Stimulated activated CD8-positive, alpha-beta memory T cell treated with anti-CD3 and anti-CD28 coated beads, Interleukin-2, amount 100 ng/mL, for 48 hours (primary cell): ENCODE data around the gene DCLRE1C.
"Not testable (repeated sequence)": the region's sequence is repeated elsewhere in the genome, so short reads cannot be mapped to it uniquely, and the experiment has no call there.

Experiments
- DNase-seq, 2 donors: peaks; one replicate each; pipeline ENCODE4 v3.0.0-alpha.2; 2020; ENCODE audit warnings: low read depth in 2 of 2

The DCLRE1C gene

DNA sequence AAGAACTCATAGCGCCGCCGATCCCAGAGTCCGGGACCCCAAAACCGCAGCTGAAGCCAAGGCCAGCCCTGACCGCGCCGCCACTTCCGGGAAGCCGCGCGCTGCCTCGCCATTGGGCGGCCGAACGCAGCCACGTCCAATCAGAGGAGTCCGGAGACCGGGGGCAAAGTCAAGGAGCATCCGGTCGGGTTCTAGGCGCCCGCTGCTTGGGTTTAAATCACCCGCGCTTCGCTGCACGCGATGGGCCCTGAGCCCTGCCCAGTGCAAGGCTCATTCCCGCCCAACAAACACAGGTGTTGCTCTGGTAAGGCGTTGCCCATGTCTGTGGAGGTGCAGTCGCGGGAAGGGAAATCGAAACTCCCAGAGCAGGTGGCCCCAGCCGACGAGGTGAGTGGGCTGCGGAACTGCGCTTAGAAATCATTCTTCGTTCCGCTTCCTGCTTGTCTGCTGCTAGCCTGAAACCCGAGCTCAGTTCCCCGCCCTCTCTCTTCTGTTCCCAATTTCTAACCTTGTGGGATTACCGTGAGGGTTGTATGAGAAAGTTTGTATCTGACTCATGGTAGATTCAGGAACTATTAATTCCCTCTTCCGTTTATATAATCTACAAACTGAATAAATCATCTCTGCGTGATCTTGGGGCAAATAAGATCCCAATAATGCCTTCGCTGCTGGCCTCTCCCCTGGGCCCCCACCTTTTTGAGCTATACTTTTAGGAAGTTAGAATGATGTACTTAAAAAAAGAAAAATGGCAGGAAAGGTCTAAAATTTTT, at the start of gene DCLRE1C:
Gene DCLRE1C, minus strand, starts transcription at position 96 of the 770 bp plus-strand sequence. Its CDS starts 86 bp downstream, at position 10.
- peak; percentile 82 to 84 for DNase-seq

DNA sequence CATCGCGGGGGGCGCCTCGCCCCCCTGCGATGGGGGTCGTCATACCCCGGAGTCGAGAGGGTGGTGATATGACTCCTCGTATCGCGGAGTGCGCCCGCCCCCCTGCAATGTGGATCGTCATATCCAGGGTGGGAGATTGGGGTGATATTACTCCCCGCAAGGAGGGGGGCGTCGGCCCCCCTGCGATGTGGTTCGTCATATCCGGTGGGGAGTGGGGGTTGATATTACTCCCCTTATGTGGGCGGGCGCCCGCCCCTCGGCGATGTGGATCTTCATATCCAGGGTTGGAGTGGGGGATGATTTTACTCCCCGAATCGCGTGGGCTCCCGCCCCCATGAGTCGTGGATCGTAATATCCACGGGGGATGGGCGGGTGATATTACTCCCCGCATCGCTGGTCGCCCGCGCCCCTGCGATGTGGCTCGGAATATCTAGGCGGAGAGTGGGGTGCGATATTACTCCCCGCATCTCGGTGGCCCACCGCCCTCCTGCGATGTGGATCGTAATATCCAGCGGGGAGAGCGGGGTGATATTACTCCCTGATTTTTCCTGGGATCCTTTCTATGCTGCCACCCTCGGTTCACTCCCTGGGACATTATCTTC, 42.2 kb upstream of the DCLRE1C start:
- DNase-seq = no peak

DNA sequence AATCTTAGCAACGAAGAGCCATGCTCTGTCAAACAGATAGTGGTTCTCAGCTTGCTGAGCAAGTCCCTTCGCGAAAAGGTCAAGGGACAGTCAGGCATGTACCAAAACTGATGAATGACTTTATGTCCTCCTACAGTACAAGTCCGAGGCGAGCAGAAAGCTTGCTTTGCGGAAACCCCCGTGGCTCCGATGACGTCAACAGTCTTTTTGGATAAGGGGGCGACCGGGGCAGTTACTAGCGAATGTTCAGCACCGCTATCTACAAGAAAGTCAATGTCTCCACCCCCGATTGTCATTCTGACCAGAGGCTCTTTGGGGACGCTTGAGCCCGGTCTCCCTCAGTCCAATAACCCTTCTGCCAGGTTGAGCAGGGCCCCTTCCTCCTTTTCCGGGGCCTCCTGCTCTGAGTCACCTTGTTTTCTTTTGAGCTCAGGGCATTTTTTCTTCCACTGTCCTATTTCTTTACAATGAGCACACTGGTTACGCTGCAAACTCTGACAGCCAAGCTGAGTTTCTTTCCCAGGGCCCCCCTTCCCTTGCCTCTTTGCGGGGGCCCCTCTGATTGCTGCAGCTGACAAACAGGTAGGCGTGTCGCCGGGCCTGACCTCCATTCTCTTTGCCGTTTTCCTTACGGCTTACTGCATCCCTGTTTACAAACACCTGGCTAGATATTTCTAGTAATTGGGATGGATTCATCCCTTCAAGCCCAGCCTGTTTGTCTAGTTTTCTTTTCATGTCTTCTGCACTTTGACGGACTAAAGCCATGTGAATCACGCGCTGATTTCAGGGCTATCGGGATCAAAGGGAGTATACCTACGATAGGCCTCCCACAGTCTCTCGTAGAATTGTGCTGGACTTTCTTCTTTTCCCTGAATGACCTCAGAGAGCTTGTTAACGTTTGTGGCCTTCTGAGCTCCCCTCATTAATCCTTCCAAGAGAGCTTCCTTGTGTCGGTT, 39.9 kb upstream of the DCLRE1C start:
- not testable (repeated sequence) for DNase-seq

DNA sequence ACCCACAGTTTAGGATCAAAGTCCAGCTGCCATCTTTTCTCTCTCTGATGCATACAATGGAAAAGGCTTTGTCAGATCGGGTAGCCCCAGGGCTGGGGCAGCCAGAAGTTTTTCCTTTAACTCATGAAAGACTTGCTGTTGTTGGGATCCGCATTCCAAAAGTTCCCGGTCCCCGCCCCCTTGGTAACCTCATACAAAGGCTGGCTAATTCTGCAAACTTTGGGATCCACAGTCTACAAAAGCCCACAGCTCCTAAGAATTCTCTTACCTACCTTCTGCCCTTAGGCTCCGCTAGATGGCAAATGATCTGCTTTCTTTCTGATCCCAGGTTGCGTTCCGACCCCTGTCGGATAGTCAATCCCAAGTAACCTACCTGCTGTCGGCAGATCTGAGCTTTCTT, 38.4 kb upstream of the DCLRE1C start:
- DNase-seq = not testable (repeated sequence)

DNA sequence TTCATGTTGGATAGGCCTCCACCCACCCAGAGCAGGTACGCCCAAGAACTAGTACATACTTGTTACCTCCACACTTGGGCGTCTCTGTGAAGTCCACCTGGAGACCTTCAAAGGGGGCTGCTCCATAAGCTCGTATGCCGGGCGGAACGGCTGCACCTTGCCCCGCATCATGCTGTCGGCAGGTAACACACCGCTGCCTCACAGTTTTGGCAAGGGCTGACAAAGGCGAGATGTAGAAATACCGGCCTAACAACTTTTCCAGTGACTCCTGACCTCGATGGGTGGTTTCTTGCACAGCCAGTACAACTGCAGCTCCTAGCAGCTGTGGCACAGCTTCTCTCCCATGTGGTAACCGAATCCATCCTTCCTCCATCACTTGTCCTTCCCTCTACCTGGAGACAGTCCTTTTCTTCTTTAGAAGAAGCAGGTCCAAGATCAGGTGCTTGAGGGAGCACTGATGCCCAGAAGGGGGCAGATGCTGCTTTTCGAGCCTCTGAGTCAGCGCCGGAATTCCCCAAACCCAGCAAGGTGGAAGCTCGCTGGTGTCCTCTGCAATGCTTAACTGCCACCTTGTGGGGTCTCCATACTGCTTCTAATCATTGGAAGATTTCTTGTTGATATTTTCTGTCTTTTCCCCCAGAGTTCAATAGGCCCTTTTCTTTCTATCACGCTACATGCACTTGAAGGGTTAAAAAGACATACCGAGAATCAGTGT, 37.3 kb upstream of the DCLRE1C start:
- DNase-seq = peak; percentile 43 to 49

DNA sequence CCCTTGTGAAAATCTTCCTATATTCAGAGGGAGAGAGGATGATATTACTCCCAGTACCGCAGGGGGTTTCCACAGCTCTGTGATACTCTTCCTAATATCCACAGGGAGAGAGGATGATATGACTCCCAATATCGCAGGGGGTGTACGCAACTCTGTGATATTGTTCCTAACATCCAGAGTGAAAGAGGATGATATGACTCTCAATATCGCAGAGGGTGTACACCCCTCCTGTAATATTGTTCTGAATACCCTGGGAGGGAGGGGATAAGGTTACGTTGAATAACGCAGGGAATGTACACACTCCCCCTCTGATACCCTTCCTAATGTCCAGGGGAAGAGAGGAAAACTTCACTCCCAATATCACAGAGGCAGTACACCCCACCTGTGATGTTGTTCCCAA, 35.7 kb upstream of the DCLRE1C start:
- not testable (repeated sequence) for DNase-seq

DNA sequence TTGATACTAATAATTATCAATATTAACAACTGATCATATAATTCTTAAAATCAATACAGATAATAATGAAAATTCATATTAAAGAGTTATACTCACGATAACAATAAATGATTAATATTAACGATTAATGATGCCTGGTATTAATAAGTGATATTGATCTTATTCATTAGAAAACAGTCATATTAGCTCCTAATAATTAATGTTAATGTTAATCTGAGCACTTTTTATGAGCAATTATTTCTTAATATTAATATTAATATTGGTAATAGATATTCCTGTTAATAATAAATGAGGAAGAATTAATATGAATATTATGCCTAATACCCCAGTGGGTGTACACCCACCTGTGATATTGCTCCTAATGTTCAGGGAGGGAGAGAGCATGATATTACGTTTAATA, 28.8 kb upstream of the DCLRE1C start:
- no peak for DNase-seq

DNA sequence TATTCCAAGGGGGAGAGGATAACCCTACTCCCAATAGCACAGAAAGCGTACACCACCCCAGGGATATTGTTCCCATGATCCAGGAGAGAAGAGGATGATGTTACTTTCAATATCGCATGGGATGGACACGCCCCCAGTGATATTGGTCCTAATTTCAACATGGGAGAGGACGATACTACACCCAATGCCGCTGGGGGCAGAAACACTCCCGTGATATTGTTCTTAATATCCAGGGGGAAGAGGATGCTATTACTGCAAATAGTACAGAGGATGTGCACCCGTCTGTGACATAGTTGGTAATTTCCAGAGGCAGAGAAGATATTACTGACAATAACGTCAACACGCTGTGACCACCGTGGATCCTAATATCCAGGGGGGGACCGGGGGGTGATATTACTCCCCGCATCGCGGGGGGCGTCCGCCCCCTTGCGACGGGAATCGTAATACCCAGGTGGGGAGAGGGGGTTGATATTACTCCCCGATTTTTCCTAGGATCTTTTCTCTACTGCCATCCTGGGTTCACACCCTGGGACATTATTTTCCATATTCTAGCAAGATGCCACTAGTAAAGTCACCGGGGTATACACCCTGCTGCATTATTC, 21.9 kb upstream of the DCLRE1C start:
- DNase-seq = no peak

DNA sequence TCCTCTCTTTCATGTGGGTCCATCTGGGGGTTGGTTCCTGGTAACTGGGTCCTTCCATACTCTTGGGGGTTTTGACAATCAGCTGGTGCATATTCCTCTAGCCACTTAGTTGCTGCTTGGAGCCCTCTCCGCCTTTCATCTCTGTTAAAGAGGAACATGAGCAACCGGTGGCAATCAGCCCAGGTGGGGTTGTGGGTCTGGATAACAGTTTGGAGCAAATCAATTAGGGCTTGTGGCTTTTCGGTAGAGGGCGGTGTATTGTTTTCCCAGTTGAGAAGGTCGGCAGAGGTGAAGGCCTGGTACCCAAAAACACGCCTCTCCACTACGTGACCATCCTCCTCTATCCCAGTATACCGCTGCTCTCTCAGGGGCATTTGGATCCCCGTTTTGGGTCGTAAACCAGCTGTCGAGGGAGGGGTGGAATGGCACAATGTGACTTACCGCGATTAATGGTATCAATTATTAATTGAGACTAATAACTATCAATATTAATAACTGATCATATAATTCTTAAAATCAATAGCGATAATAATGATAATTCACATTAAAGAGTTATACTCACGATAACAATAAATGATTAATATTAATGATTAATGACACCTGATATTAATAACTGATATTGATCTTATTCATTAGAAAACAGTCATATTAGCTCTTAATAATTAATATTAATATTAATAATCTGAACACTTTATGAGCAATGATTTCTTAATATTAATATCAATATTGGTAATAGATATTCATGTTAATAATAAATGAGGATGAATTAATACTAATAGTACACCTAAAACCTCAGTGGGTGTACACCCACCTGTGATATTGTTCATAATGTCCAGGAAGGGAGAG, 20.5 kb upstream of the DCLRE1C start:
- DNase-seq = not testable (repeated sequence)

DNA sequence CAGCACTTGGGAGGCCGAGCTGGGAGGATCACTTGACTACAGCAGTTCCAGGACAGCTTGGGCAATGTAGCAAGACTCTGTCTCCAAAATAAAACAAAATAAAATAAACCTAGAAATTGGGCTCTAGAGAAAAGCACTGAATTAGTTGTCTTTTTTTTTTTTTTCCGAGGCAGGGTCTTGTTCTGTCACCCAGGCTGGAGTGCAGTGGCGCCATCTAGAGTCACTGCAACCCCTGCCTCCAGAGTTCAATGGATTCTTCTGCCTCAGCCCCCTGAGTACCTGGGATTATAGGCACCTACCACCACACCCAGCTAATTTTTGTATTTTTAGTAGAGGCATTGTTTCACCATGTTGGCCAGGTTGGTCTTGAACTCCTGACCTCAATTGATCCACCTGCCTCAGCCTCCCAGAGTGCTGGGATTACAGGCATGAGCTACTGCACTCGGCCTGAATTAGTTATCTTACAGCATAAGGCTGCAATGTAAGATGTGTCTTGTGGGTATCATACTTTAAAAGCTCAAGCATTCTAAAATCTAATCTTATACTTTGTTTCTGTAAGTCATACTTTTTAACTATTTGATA, 18.1 kb upstream of the DCLRE1C start:
- DNase-seq = peak in 1 of 2 donors; percentile 14

DNA sequence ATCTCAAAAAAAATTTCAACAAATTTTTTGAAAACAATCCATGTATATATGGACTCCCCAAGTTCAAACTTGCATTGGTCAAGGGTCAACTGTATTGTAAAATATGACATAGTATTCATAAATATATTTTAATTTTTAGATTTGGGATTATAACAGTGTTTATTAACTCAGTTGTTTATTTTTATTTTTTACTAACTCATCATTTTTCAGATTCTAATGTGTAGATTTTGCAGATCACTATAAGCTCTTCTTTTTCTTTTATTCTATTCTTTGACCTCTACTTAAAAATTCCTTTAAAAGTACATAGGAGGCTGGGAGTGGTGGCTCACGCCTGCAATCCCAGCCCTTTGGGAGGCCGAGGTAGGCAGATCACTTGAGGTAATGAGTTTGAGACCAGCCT, 14.0 kb upstream of the DCLRE1C start:
- no peak for DNase-seq

DNA sequence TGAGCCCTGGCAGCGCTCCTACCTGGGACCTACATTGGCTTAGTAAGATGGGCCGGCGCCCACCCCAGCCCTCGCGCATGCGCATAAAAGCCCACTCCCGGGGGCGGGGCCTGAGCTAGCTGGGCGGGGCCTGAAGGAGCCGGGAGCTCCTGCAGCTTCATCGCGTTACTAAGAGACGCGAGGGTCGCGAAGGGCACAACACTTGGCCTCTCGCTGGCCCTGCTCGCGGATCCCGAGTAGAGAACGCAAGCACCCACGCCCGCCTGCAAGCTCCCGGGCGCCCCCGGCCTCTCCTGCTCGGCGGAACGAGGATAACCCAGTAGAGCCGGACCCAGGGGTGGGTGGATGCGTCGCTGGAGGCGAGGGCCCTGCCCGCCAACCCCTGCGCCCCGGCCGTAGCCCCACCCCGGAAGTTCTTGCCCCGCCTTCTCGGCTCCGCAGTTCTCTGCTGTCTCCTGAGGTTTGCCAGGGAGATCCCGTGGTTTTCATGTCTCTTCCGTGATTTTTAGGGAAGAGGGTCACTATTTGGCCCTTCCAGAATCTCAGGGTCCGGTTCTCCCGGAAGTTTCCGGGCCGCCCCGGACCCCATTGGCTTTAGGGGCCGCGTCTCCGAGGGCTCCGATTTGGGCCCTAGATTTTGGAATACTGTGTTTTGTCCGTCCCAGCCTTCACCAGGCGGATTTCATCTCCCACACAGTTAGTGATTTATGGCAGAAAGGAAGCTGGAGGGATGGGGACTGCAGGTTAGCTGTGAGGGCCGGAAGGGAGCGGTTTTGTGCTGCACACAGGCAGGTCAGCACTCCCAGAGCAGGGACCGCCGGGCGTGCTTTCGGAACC, 5.5 kb upstream of the DCLRE1C start, which contains the start of gene MEIG1:
Gene MEIG1, plus strand, starts transcription at position 168 of the 837 bp plus-strand sequence. CDS start 7,081 bp downstream, outside the sequence.
- peak; percentile 89 to 92 for DNase-seq

DNA sequence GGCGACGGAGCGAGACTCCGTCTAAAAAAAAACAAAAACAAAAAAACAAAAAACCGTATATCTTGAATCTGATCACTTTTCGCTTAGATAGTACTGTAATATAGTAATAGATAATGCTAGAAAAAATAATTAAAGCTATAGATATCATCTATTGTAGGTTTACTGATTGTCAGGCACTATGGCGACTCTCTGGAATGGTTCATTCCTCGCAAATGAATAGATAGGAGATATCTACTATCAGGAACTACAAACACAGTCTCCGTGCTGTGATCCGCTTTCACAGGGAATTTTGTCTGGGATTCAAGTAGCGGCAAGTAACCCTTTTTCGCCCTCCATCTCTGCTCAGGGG, 5.0 kb upstream of the DCLRE1C start:
- DNase-seq = no peak

DNA sequence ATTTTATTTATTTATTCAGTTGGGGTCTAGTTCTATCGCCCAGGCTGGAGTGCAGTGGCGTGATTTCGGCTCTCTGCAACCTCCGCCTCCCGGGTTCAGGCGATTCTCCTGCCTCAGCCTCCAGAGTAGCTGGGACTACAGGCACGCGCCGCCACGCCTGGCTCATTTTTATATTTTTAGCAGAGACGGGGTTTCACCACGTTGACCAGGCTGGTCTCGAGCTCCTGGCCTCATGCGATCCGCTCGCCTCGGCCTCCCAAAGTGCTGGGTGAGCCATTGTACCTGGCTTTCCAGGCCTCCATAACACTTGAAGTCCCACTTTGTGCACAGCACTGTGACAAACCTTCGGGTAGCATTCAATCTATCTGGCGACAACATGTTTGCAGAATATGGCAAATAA, 1.0 kb upstream of the DCLRE1C start:
- DNase-seq = no peak

DNA sequence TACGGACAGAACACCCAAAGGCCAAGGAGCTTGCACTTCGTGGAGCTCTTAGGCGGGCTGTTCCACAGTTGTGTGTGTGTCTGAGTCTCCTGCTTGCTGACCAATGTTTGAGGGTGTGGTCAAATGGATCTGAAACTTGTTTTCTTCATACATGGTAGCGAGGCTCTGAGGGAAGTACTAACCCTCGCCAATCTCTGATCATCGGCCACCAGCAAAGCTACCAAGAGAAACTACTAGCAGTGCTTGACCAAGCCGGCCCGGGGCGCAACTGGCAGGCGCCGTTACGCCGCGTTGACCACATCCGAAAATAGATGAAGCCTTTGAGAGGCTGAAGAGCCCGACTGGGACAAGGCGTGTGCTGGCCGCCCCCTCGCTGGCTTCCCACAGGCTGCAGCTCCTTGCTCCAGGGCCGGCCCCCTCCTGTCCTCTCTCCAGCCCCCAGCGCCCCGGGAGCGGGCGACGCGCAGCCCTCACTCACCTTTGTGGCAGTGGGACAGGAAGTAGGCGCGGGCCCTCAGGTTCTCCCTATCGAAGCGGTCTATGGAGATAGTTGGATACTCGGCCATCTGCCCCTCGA, 384 bp downstream of the DCLRE1C start:
- DNase-seq = no peak

DNA sequence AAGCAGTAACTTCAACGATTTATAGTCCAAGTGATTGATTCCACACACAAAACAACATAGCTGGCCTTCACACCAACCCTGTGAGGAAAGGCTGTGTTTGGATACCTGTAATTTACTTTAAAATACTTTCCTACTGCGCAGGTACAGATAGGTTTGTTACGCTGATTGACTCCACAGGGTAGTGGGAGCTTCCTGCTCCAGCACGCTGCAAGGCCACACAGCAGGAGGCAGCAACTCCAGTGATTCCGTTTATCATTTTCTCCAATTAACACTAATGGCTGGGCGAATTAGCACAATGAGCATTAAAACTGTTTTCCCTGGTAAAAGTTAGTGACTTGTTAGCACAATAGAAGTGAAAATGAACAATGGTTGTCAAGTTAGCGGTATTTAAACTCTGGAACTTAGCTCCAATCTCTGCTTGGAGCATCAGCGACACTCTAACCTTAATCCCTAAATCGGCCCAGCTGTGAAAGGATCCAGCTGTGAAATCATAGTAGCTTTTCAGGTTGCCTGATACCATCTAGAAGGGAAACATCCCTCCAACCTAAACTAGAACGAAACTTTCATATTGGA, 959 bp downstream of the DCLRE1C start:
- no peak for DNase-seq

DNA sequence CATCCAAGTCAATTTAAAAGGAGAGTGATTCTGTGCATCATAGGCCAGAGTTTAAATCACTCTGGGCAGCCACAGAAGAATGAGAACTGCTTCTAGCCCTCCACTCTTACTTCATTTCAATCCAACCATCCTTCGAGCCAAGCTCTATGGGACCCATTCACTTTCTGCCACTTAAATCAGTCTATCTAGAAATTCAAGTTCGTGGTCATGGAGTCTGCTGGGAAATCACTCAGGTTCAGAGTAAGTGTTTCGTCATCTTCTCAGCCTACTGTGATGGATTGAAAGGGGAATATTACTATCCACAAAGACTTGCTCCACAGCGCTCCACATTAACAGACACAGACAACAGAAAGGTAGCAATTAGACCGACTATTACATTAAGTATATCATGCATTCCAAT, 4.6 kb downstream of the DCLRE1C start:
- no peak for DNase-seq

DNA sequence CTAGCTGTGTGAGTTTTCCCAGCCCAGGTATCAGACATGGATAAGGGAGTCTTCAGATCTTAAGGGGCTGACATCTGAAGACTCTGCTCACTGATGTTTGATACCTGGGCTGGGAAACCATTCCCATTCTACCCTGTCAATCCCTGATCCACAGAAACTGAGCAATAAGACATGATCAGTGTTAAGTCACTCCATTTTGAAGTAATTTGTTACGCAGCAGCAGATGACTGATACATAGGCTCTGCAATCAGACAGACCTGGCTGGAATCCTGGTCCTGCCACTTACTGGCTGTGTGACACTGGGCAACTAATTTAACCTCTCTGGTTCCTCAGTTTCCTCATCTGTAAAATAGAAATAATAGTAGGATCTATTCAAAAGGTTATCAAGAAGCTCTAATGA, 6.6 kb downstream of the DCLRE1C start:
- DNase-seq = no peak
